Measurements from ENCODE around the gene EDIL3.
A peak's percentile ranks its signal among the peaks of the same experiment; 100 is the strongest.

The EDIL3 gene

DNA sequence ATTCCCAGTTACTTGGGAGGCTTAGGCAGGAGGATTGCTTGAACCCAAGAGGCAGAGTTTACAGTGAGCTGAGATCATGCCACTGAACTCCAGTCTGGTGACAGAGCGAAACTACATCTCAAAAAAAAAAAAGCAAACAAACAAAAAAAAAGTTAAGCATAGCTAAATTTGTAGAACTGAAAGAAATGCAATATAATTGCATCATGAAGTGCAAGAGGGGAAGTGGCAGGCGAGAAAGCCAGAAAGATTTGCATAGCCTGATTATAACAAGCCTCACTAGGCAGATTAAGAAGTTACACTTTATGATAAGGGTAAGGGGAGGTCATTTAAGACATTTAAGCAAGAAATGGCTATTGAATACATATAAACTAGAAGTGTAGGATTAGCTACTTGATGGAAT lies 187.1 kb downstream of the EDIL3 start:
- H3F3A ChIP-seq (ENCODE audit: insufficient read depth, low read length) = no peaks in the 10 kb centered on the region
- H3K79me2 ChIP-seq (ENCODE audit: low read length) = no peaks in the 10 kb centered on the region
- no peak overlapping the region for H3K27ac ChIP-seq (ENCODE audit: low read length)
- H3K9me2 ChIP-seq (replicated peaks; ENCODE audit: insufficient read depth, low read length) = no peaks in the 10 kb centered on the region
- H3K27me3 ChIP-seq (replicated peaks; ENCODE audit: insufficient read depth, low read length) = no peaks in the 10 kb centered on the region
- no peak overlapping the region for H3K4me2 ChIP-seq (ENCODE audit: low read depth, low read length)
- 0 out of 2 replicates have a peak, but pooled peaks cover 7% of the 10 kb centered on the region for H3K4me1 ChIP-seq (ENCODE audit: low read length)
- no peak overlapping the region for H3K9ac ChIP-seq (ENCODE audit: low read length)
- peak; percentile 15 for DNase-seq
- no peaks in the 10 kb centered on the region for H3K36me3 ChIP-seq (replicated peaks; ENCODE audit: insufficient read depth, low read length)
- no peaks in the 10 kb centered on the region for H3K9me3 ChIP-seq (replicated peaks; ENCODE audit: insufficient read depth, low read length)
- no peak overlapping the region for H2AFZ ChIP-seq (ENCODE audit: low read length)
- no peak for TF ChIP-seq EZH2phosphoT487 (IDR thresholded peaks at IDR 0.05; ENCODE audit: low read length)
- no peak for TF ChIP-seq EZH2 (optimal IDR thresholded peaks at IDR 0.05; ENCODE audit: low read depth, low read length)
- TF ChIP-seq, protein P1, sequence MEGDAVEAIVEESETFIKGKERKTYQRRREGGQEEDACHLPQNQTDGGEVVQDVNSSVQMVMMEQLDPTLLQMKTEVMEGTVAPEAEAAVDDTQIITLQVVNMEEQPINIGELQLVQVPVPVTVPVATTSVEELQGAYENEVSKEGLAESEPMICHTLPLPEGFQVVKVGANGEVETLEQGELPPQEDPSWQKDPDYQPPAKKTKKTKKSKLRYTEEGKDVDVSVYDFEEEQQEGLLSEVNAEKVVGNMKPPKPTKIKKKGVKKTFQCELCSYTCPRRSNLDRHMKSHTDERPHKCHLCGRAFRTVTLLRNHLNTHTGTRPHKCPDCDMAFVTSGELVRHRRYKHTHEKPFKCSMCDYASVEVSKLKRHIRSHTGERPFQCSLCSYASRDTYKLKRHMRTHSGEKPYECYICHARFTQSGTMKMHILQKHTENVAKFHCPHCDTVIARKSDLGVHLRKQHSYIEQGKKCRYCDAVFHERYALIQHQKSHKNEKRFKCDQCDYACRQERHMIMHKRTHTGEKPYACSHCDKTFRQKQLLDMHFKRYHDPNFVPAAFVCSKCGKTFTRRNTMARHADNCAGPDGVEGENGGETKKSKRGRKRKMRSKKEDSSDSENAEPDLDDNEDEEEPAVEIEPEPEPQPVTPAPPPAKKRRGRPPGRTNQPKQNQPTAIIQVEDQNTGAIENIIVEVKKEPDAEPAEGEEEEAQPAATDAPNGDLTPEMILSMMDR (IDR thresholded peaks at IDR 0.05; ENCODE audit: low read length) = no peak
- no peaks in the 10 kb centered on the region for H4K20me1 ChIP-seq (ENCODE audit: insufficient read depth, low read length)
- H3K4me3 ChIP-seq (ENCODE audit: low read length) = no peak overlapping the region

DNA sequence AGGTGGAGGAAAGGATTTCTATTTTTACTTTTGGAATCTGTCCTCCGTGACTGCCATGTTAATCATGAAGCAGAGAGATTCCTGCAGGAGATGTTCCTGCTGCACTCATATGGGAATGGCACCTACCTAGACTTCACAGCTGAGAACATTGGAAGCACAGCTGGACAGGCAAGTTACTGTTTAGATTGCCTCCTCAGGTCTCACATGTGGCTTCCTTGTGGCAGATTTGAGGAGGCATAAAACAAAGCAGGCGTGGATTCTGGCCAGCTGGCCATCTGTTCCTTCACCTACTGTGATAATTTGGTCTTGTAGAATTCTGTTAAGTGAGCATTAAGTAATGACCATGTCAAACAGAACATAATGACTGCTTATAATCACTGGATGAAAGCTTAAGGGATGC lies 193.4 kb downstream of the EDIL3 start:
- no peaks in the 10 kb centered on the region for H3F3A ChIP-seq (ENCODE audit: insufficient read depth, low read length)
- H4K20me1 ChIP-seq (ENCODE audit: insufficient read depth, low read length) = no peaks in the 10 kb centered on the region
- no peaks in the 10 kb centered on the region for H3K4me1 ChIP-seq (ENCODE audit: low read length)
- H3K9me3 ChIP-seq (replicated peaks; ENCODE audit: insufficient read depth, low read length) = no peaks in the 10 kb centered on the region
- DNase-seq = no peak
- H3K9ac ChIP-seq (ENCODE audit: low read length) = no peak overlapping the region
- no peak for TF ChIP-seq EZH2 (optimal IDR thresholded peaks at IDR 0.05; ENCODE audit: low read depth, low read length)
- no peak for TF ChIP-seq EZH2phosphoT487 (IDR thresholded peaks at IDR 0.05; ENCODE audit: low read length)
- TF ChIP-seq, protein P1 (IDR thresholded peaks at IDR 0.05; ENCODE audit: low read length) = no peak
- H3K79me2 ChIP-seq (ENCODE audit: low read length) = no peaks in the 10 kb centered on the region
- H3K4me2 ChIP-seq (ENCODE audit: low read depth, low read length) = no peak overlapping the region
- no peaks in the 10 kb centered on the region for H3K27me3 ChIP-seq (replicated peaks; ENCODE audit: insufficient read depth, low read length)
- no peak overlapping the region for H3K27ac ChIP-seq (ENCODE audit: low read length)
- no peak overlapping the region for H3K4me3 ChIP-seq (ENCODE audit: low read length)
- no peaks in the 10 kb centered on the region for H3K36me3 ChIP-seq (replicated peaks; ENCODE audit: insufficient read depth, low read length)
- no peaks in the 10 kb centered on the region for H3K9me2 ChIP-seq (replicated peaks; ENCODE audit: insufficient read depth, low read length)
- H2AFZ ChIP-seq (ENCODE audit: low read length) = no peak overlapping the region

DNA sequence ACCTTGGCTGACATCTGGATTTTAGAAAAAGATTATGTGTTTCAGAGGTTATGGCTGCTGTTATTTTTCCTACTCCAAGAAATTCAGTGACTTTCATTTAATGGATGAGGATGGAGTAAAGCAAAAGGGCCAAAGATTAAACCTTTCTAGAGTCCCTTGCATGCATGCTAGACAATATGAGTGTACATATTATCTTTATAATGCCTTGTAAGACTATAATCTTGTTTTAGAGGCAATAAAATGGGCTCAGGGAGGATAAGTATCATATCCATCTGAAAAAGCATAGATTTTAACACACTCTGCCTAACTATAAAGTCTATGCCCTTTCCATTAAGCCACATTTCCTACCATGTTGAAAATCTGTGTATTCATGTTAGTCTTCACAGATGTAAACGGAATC lies 199.8 kb downstream of the EDIL3 start:
- 0 out of 2 replicates have a peak, but pooled peaks cover 7% of the 10 kb centered on the region for H3K4me1 ChIP-seq (ENCODE audit: low read length)
- no peaks in the 10 kb centered on the region for H3K9me2 ChIP-seq (replicated peaks; ENCODE audit: insufficient read depth, low read length)
- no peaks in the 10 kb centered on the region for H4K20me1 ChIP-seq (ENCODE audit: insufficient read depth, low read length)
- no peaks in the 10 kb centered on the region for H3K9me3 ChIP-seq (replicated peaks; ENCODE audit: insufficient read depth, low read length)
- DNase-seq = no peak
- H3K4me3 ChIP-seq (ENCODE audit: low read length) = no peak overlapping the region
- no peaks in the 10 kb centered on the region for H3K36me3 ChIP-seq (replicated peaks; ENCODE audit: insufficient read depth, low read length)
- H3K79me2 ChIP-seq (ENCODE audit: low read length) = no peaks in the 10 kb centered on the region
- H3F3A ChIP-seq (ENCODE audit: insufficient read depth, low read length) = peaks cover 3% of the 10 kb centered on the region
- peaks cover 10% of the 10 kb centered on the region for H3K27me3 ChIP-seq (replicated peaks; ENCODE audit: insufficient read depth, low read length)
- no peak overlapping the region for H2AFZ ChIP-seq (ENCODE audit: low read length)
- no peak for TF ChIP-seq EZH2 (optimal IDR thresholded peaks at IDR 0.05; ENCODE audit: low read depth, low read length)
- TF ChIP-seq, protein P1 (IDR thresholded peaks at IDR 0.05; ENCODE audit: low read length) = no peak
- no peak for TF ChIP-seq EZH2phosphoT487 (IDR thresholded peaks at IDR 0.05; ENCODE audit: low read length)
- no peak overlapping the region for H3K4me2 ChIP-seq (ENCODE audit: low read depth, low read length)
- no peak overlapping the region for H3K27ac ChIP-seq (ENCODE audit: low read length)
- no peak overlapping the region for H3K9ac ChIP-seq (ENCODE audit: low read length)
